IMR-90 (cell line): ENCODE measurements around the gene FNDC3B. TPM values are rescaled to one million over a fixed set of nuclear protein-coding genes. Genes with fewer than 3 reads are reported as not detected.

Experiments used
- ATAC-seq: fragments of 200-7000 bp; cut with Tn5 transposase; 2 replicates; pipeline ENCODE4 v1.9.1; 2020; ENCODE audit warnings: low read depth, mild to moderate bottlenecking, moderate library complexity
- BruUV-seq: library from RNA; stranded (reverse); fragments of 400-500 nt; replicated peaks from 2 replicates; lab custom pipeline; 2021; lab: Mats Ljungman, UMichigan
- CTCF ChIA-PET: fragments of 300-600 bp; formaldehyde crosslinking; extraction: SDS; loops from one replicate; lab custom pipeline; 2021; ENCODE audit warnings: antibody characterized with exemption; lab: Yijun Ruan, JAX
- POLR2A ChIA-PET: fragments of 300-600 bp; sonication (Branson Sonifier 250); formaldehyde crosslinking; loops from one replicate; lab custom pipeline; 2022; ENCODE audit warnings: antibody characterized with exemption; ENCODE audit not compliant: unreplicated experiment; lab: Charles Lee
- DNase-seq: peaks from one replicate; pipeline ENCODE4 v3.0.0; 2013
- H2AFZ ChIP-seq: replicated peaks from 2 replicates; pipeline ENCODE3; 2013; ENCODE audit warnings: low read length, mild to moderate bottlenecking; ENCODE audit not compliant: poor library complexity
- H2AK5ac ChIP-seq: 2 replicates; pipeline ENCODE4 v1.6.1; 2013; ENCODE audit warnings: low read depth, low read length, inconsistent platforms
- H2AK9ac ChIP-seq: replicated peaks from 2 replicates; pipeline ENCODE3; 2013; ENCODE audit warnings: mild to moderate bottlenecking, low read depth, low read length, moderate library complexity; ENCODE audit not compliant: poor library complexity
- H2BK120ac ChIP-seq: 2 replicates; pipeline ENCODE4 v1.6.1; 2013; ENCODE audit warnings: low read depth, low read length, inconsistent platforms
- H2BK15ac ChIP-seq: 3 replicates; pipeline ENCODE4 v1.6.1; 2013; ENCODE audit warnings: low read depth, low read length, inconsistent platforms
- H2BK20ac ChIP-seq: 2 replicates; pipeline ENCODE4 v1.6.1; 2013; ENCODE audit warnings: low read depth, mild to moderate bottlenecking, inconsistent platforms, low read length, moderate library complexity
- H2BK5ac ChIP-seq: 2 replicates; pipeline ENCODE4 v1.6.1; 2013; ENCODE audit warnings: mild to moderate bottlenecking, low read depth, low read length, inconsistent platforms; ENCODE audit not compliant: poor library complexity, severe bottlenecking
- H3K14ac ChIP-seq: replicated peaks from 2 replicates; pipeline ENCODE4 v1.6.1; 2013; ENCODE audit warnings: low read depth, low read length, inconsistent platforms
- H3K18ac ChIP-seq: 2 replicates; pipeline ENCODE4 v1.6.1; 2013; ENCODE audit warnings: low read depth, low read length, control low read depth
- H3K23ac ChIP-seq: 2 replicates; pipeline ENCODE4 v1.6.1; 2013; ENCODE audit warnings: low read depth, low read length, inconsistent platforms
- H3K27ac ChIP-seq: 2 replicates; pipeline ENCODE4 v1.5.1; 2013; ENCODE audit warnings: mild to moderate bottlenecking, control low read depth, low read length; ENCODE audit not compliant: insufficient read depth
- H3K27me3 ChIP-seq: 2 replicates; pipeline ENCODE4 v1.6.1; 2013; ENCODE audit warnings: low read length; ENCODE audit not compliant: control insufficient read depth, insufficient read depth
- H3K36me3 ChIP-seq: 2 replicates; pipeline ENCODE4 v1.6.1; 2013; ENCODE audit warnings: low read length, mixed read lengths; ENCODE audit not compliant: control insufficient read depth, insufficient read depth
- H3K4ac ChIP-seq: 2 replicates; pipeline ENCODE4 v1.6.1; 2013; ENCODE audit warnings: low read depth, low read length, inconsistent platforms
- H3K4me1 ChIP-seq: 2 replicates; pipeline ENCODE4 v1.6.1; 2013; ENCODE audit warnings: low read length, mixed read lengths; ENCODE audit not compliant: control insufficient read depth, insufficient read depth
- H3K4me2 ChIP-seq: 2 replicates; pipeline ENCODE4 v1.6.1; 2013; ENCODE audit warnings: low read depth, mild to moderate bottlenecking, control low read depth, low read length, moderate library complexity
- H3K4me3 ChIP-seq: 2 replicates; pipeline ENCODE4 v1.5.1; 2013; ENCODE audit warnings: low read depth, mild to moderate bottlenecking, control low read depth, low read length, moderate library complexity; ENCODE audit not compliant: insufficient read depth
- H3K56ac ChIP-seq: 2 replicates; pipeline ENCODE4 v1.6.1; 2013; ENCODE audit warnings: low read length, inconsistent platforms; ENCODE audit not compliant: insufficient read depth; ENCODE audit errors: extremely low read depth
- H3K79me1 ChIP-seq, 2 experiments: 2 replicates each; pipeline ENCODE4 v1.6.1; 2013; ENCODE audit warnings: low read length in 2 of 2, inconsistent platforms in 1 of 2, low read depth in 1 of 2
- H3K9ac ChIP-seq: 2 replicates; pipeline ENCODE4 v1.6.1; 2013; ENCODE audit warnings: low read depth, low read length, control low read depth
- H3K9me1 ChIP-seq: 2 replicates; pipeline ENCODE4 v1.6.1; 2013; ENCODE audit warnings: low read length, inconsistent platforms; ENCODE audit not compliant: insufficient read depth
- H3K9me3 ChIP-seq: 2 replicates; pipeline ENCODE4 v1.6.1; 2013; ENCODE audit warnings: low read length; ENCODE audit not compliant: control insufficient read depth, insufficient read depth
- H4K20me1 ChIP-seq: 2 replicates; pipeline ENCODE4 v1.6.1; 2013; ENCODE audit warnings: low read length, inconsistent platforms; ENCODE audit not compliant: insufficient read depth
- H4K5ac ChIP-seq: 2 replicates; pipeline ENCODE4 v1.6.1; 2013; ENCODE audit warnings: mild to moderate bottlenecking, low read depth, low read length, control low read depth
- H4K8ac ChIP-seq, 2 experiments: 2 replicates each; pipeline ENCODE4 v1.6.1; 2013; ENCODE audit warnings: low read depth in 2 of 2, low read length in 2 of 2, control low read depth in 1 of 2, inconsistent platforms in 1 of 2
- H4K91ac ChIP-seq: 2 replicates; pipeline ENCODE4 v1.6.1; 2013; ENCODE audit warnings: low read depth, low read length, inconsistent platforms; ENCODE audit not compliant: insufficient read depth
- BHLHE40 ChIP-seq: fragments of 150-350 bp; IDR thresholded peaks from 2 replicates; pipeline ENCODE4 v1.6.1; 2016; ENCODE audit warnings: mild to moderate bottlenecking, low read depth, low read length
- CEBPB ChIP-seq: IDR thresholded peaks from 2 replicates; pipeline ENCODE4 v1.6.1; 2012; ENCODE audit warnings: low read depth, low read length, improper control_type of control experiment
- CHD1 ChIP-seq: IDR thresholded peaks from 2 replicates; pipeline ENCODE4 v1.6.1; 2012; ENCODE audit warnings: low read depth, low read length, improper control_type of control experiment
- FOS ChIP-seq: fragments of 150-350 bp; IDR thresholded peaks from 2 replicates; pipeline ENCODE4 v1.6.1; 2016; ENCODE audit warnings: low read depth, low read length
- MAFK ChIP-seq: IDR thresholded peaks from 2 replicates; pipeline ENCODE4 v1.6.1; 2012; ENCODE audit warnings: low read depth, low read length, improper control_type of control experiment
- MAZ ChIP-seq: IDR thresholded peaks from 2 replicates; pipeline ENCODE4 v1.6.1; 2012; ENCODE audit warnings: low read depth, mild to moderate bottlenecking, low read length, improper control_type of control experiment, moderate library complexity, borderline replicate concordance
- NFE2L2 ChIP-seq: fragments of 150-350 bp; IDR thresholded peaks from 2 replicates; pipeline ENCODE4 v1.6.1; 2016; ENCODE audit warnings: low read depth, mild to moderate bottlenecking, low read length
- RAD21 ChIP-seq: IDR thresholded peaks from 2 replicates; pipeline ENCODE4 v1.6.1; 2012; ENCODE audit warnings: low read length, improper control_type of control experiment
- RFX5 ChIP-seq: IDR thresholded peaks from 2 replicates; pipeline ENCODE4 v1.8.0; 2012; ENCODE audit warnings: low read depth, mild to moderate bottlenecking, low read length, moderate library complexity
- SMC3 ChIP-seq: fragments of 150-350 bp; IDR thresholded peaks from 2 replicates; pipeline ENCODE4 v1.6.1; 2016; ENCODE audit warnings: low read depth, mild to moderate bottlenecking, antibody characterized with exemption, low read length, moderate library complexity
- WGBS, 2 experiments: methylation state at CpG; one replicate each; pipeline versions ENCODE4 v1.1.5 to v1.1.7; 2013; ENCODE audit warnings: missing lambda C conversion rate in 2 of 2; ENCODE audit not compliant: insufficient read length in 1 of 2; ENCODE audit errors: extremely low coverage in 2 of 2; 5-methylcytosine and 5-hydroxymethylcytosine counted together
- dilution Hi-C: fragments of 300-500 bp; cut with HindIII; formaldehyde crosslinking; loops from one replicate; pipeline ENCODE4 v1.14.3; 2018; ENCODE audit warnings: low sequenced_read_pairs; ENCODE audit not compliant: unreplicated experiment
- in situ Hi-C: fragments of 300-500 bp; cut with MboI; formaldehyde crosslinking; loops from 3 replicates; pipeline ENCODE4 v1.14.3; 2019; ENCODE audit warnings: low sequenced_read_pairs, inconsistent platforms, mixed read lengths
- intact Hi-C: fragments of 100-400 bp; cut with micrococcal nuclease; formaldehyde crosslinking; loops from 2 replicates; pipeline ENCODE4 v1.10.0; 2022
- polyA plus RNA-seq, 3 experiments: library from polyadenylated mRNA; depleted of rRNA; stranded (reverse); fragments of >200 nt; gene quantifications; 2 replicates each; pipeline ENCODE4 v1.2.3, GENCODE V29; 2012; ENCODE audit warnings: low replicate concordance in 1 of 3
- total RNA-seq: library from RNA; depleted of rRNA; stranded (reverse); fragments of >200 nt; gene quantifications from 2 replicates; pipeline ENCODE4 v1.2.3, GENCODE V29; 2012
- TF ChIP-seq, protein P1 (sequence below): fragments of 150-350 bp; IDR thresholded peaks from 2 replicates; pipeline ENCODE4 v1.6.1; 2016; ENCODE audit warnings: low read depth, mild to moderate bottlenecking, low read length, moderate library complexity, borderline replicate concordance
- TF ChIP-seq, protein P2 (sequence below): fragments of 150-350 bp; IDR thresholded peaks from 2 replicates; pipeline ENCODE4 v1.6.1; 2017; ENCODE audit warnings: mild to moderate bottlenecking, antibody characterized with exemption, low read length, low read depth

FNDC3B gene
- total and polyA plus RNA-seq, 2 of the 4 experiments (the other 2 are of a cell fraction), result 23.9 to 150 TPM

DNA sequence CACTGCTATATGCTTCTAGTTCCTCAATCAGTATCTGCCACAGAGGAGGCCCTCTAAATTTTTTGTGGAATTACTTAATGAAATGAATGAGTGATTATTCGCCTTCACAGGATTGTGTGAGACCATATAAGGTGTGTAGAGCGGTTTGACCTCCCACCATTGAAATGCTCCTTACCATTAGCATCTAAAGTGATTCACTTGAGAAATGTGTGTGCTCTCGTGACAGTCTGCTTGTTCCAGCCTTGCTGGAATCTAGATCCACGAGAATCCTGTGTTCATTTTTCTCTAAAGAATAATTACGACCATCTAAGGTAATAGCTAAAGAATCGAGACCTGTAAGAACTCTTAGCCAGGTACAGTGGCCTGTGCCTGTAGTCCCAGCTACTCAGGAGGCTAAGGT, 126.9 kb downstream of the FNDC3B start:
- no peak overlapping the region for H2AFZ ChIP-seq
- TF ChIP-seq FOS (no peak), CHD1 (no peak), CEBPB (no peak), MAZ (no peak), NFE2L2 (no peak), MAFK (no peak), BHLHE40 (no peak), SMC3 (no peak), RAD21 (no peak), RFX5 (no peak)
- TF ChIP-seq, protein P1, sequence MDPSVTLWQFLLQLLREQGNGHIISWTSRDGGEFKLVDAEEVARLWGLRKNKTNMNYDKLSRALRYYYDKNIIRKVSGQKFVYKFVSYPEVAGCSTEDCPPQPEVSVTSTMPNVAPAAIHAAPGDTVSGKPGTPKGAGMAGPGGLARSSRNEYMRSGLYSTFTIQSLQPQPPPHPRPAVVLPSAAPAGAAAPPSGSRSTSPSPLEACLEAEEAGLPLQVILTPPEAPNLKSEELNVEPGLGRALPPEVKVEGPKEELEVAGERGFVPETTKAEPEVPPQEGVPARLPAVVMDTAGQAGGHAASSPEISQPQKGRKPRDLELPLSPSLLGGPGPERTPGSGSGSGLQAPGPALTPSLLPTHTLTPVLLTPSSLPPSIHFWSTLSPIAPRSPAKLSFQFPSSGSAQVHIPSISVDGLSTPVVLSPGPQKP, result no peak
- TF ChIP-seq, protein P2, sequence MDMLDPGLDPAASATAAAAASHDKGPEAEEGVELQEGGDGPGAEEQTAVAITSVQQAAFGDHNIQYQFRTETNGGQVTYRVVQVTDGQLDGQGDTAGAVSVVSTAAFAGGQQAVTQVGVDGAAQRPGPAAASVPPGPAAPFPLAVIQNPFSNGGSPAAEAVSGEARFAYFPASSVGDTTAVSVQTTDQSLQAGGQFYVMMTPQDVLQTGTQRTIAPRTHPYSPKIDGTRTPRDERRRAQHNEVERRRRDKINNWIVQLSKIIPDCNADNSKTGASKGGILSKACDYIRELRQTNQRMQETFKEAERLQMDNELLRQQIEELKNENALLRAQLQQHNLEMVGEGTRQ, result no peak
- POLR2A ChIA-PET, result no interaction called here
- H3K9me1 ChIP-seq, result peaks cover 23% of the 10 kb centered on the region
- H3K27ac ChIP-seq, result no peak overlapping the region
- no peak for ATAC-seq
- no peak overlapping the region for H3K9ac ChIP-seq
- H3K4me2 ChIP-seq, result no peak overlapping the region
- H4K8ac ChIP-seq, result no peak overlapping the region
- 0 out of 2 replicates have a peak overlapping the region, but pooled peaks have one; percentile 50 for H3K18ac ChIP-seq
- dilution Hi-C loops (no loop called here), intact Hi-C loops (no loop called here), in situ Hi-C loops (no loop called here)
- no peaks in the 10 kb centered on the region for H3K9me3 ChIP-seq
- no peak overlapping the region for H2BK15ac ChIP-seq
- no peak overlapping the region for H3K4me3 ChIP-seq
- H3K56ac ChIP-seq, result no peak overlapping the region
- no peak overlapping the region for H3K4ac ChIP-seq
- CTCF ChIA-PET, result interaction anchor here (0.8 kb wide), 1 partner anchor 9 kb away, joined by 3 read pairs; no protein-coding TSS in a partner anchor
- no peak overlapping the region for H2BK20ac ChIP-seq
- H2BK5ac ChIP-seq, result no peak overlapping the region
- H2AK5ac ChIP-seq, result no peak overlapping the region
- no peak overlapping the region for H2BK120ac ChIP-seq
- 82% methylated on average over 2 of the region's 6 CpGs; no CpG with 5 or more reads in 1 of the 2 experiments for WGBS, 2 experiments
- no TSS peak for BruUV-seq
- peaks cover 82% of the 10 kb centered on the region for H4K20me1 ChIP-seq
- no peak overlapping the region for H3K23ac ChIP-seq
- DNase-seq, result no peak
- H3K4me1 ChIP-seq, result peaks cover 21% of the 10 kb centered on the region
- H3K27me3 ChIP-seq, result no peaks in the 10 kb centered on the region
- peaks cover 6% of the 10 kb centered on the region for H3K36me3 ChIP-seq
- H4K91ac ChIP-seq, result no peak overlapping the region
- H2AK9ac ChIP-seq, result no peak overlapping the region
- peaks cover 35 to 74% of the 10 kb centered on the region in 2 experiments for H3K79me1 ChIP-seq
- no peak overlapping the region for H4K5ac ChIP-seq
- 0 out of 2 replicates have a peak overlapping the region, but pooled peaks have one; percentile 37 for H3K14ac ChIP-seq
